GM23338 (cell line): Measurements from ENCODE around the gene COPA. TPM values are rescaled to one million over a fixed set of nuclear protein-coding genes. Genes with fewer than 3 reads are reported as not detected.

ENCODE experiments used
- ATAC-seq: fragments of 200-7000 bp; cut with Tn5 transposase; 3 replicates; pipeline ENCODE4 v1.9.1; 2020
- DNase-seq: peaks from one replicate; pipeline ENCODE4 v3.0.0-alpha.2; 2015; ENCODE audit warnings: low spot score
- H2AFZ ChIP-seq: fragments of 200-600 bp; sonication (generic); 2 replicates; pipeline ENCODE4 v1.8.0; 2016; ENCODE audit warnings: antibody characterized with exemption, mild to moderate bottlenecking, moderate library complexity
- H3F3A ChIP-seq: fragments of 200-600 bp; sonication (generic); replicated peaks from 2 replicates; pipeline ENCODE4 v1.8.0; 2017; ENCODE audit warnings: antibody characterized with exemption, mixed run types, low read depth
- H3K27ac ChIP-seq: fragments of 200-600 bp; sonication (generic); 2 replicates; pipeline ENCODE4 v1.6.1; 2016; ENCODE audit warnings: low read depth
- H3K27me3 ChIP-seq: fragments of 200-600 bp; sonication (generic); 2 replicates; pipeline ENCODE4 v1.8.0; 2016; ENCODE audit warnings: mild to moderate bottlenecking, mixed run types, moderate library complexity; ENCODE audit not compliant: insufficient read depth
- H3K36me3 ChIP-seq: fragments of 200-600 bp; sonication (generic); 2 replicates; pipeline ENCODE4 v1.8.0; 2016; ENCODE audit warnings: mild to moderate bottlenecking; ENCODE audit not compliant: insufficient read depth
- H3K4me1 ChIP-seq: fragments of 200-600 bp; sonication (generic); 2 replicates; pipeline ENCODE4 v1.8.0; 2016; ENCODE audit warnings: mild to moderate bottlenecking, moderate library complexity; ENCODE audit not compliant: insufficient read depth
- H3K4me2 ChIP-seq: fragments of 200-600 bp; sonication (generic); 2 replicates; pipeline ENCODE4 v1.7.1; 2017; ENCODE audit warnings: mixed run types
- H3K4me3 ChIP-seq: fragments of 200-600 bp; sonication (generic); 2 replicates; pipeline ENCODE4 v1.6.1; 2016; ENCODE audit warnings: mixed run types
- H3K79me2 ChIP-seq: fragments of 200-600 bp; sonication (generic); replicated peaks from 2 replicates; pipeline ENCODE4 v1.8.0; 2017; ENCODE audit warnings: mild to moderate bottlenecking; ENCODE audit not compliant: insufficient read depth
- H3K9me2 ChIP-seq: fragments of 200-600 bp; sonication (generic); 2 replicates; pipeline ENCODE4 v1.8.0; 2017; ENCODE audit not compliant: insufficient read depth
- H4K20me1 ChIP-seq: fragments of 200-600 bp; sonication (generic); replicated peaks from 2 replicates; pipeline ENCODE4 v1.8.0; 2017; ENCODE audit warnings: mild to moderate bottlenecking; ENCODE audit not compliant: insufficient read depth
- H3K27ac Mint-ChIP-seq: 2 replicates; pipeline ENCODE4 v1.8.0; 2020; ENCODE audit warnings: inconsistent platforms, mild to moderate bottlenecking, moderate library complexity, mixed read lengths
- H3K27me3 Mint-ChIP-seq: 3 replicates; pipeline ENCODE4 v1.8.0; 2022; ENCODE audit warnings: low read depth, mild to moderate bottlenecking, moderate library complexity, mixed read lengths, inconsistent platforms; ENCODE audit not compliant: insufficient read depth, poor library complexity
- H3K36me3 Mint-ChIP-seq: 3 replicates; pipeline ENCODE4 v1.8.0; 2021; ENCODE audit warnings: low read depth, mild to moderate bottlenecking, inconsistent platforms, moderate library complexity, mixed read lengths
- H3K4me1 Mint-ChIP-seq: 3 replicates; pipeline ENCODE4 v1.8.0; 2020; ENCODE audit warnings: mild to moderate bottlenecking, inconsistent platforms, mixed read lengths
- H3K4me3 Mint-ChIP-seq: 3 replicates; pipeline ENCODE4 v1.8.0; 2021; ENCODE audit warnings: moderate library complexity, mild to moderate bottlenecking, inconsistent platforms, mixed read lengths
- H3K9me3 Mint-ChIP-seq: 3 replicates; pipeline ENCODE4 v1.8.0; 2020; ENCODE audit warnings: moderate library complexity, mild to moderate bottlenecking, inconsistent platforms, mixed read lengths
- CREB1 ChIP-seq: fragments of 250-450 bp; sonication (Bioruptor Pico); IDR thresholded peaks from 2 replicates; pipeline ENCODE4 v1.5.0; 2020; ENCODE audit warnings: low read depth, mild to moderate bottlenecking, moderate library complexity
- CTCF ChIP-seq, 2 experiments: fragments of 200-600 bp in 1 of 2; sonication (generic) in 1 of 2; conservative IDR thresholded peaks; 2 replicates each; pipeline versions ENCODE4 v1.5.1 to v1.6.1; 2016 to 2017; ENCODE audit warnings: antibody characterized with exemption in 2 of 2, low read depth in 2 of 2, mild to moderate bottlenecking in 2 of 2, moderate library complexity in 1 of 2
- ETS1 ChIP-seq: IDR thresholded peaks from 2 replicates; pipeline ENCODE4 v1.6.1; 2016; ENCODE audit warnings: antibody characterized with exemption
- EZH2phosphoT487 ChIP-seq: fragments of 200-600 bp; sonication (generic); IDR thresholded peaks from one replicate; pipeline ENCODE4 v1.8.1; 2018; ENCODE audit warnings: antibody characterized with exemption; ENCODE audit not compliant: unreplicated experiment
- REST ChIP-seq: IDR thresholded peaks from one replicate; pipeline ENCODE4 v1.6.1; 2018; ENCODE audit warnings: antibody characterized with exemption; ENCODE audit not compliant: unreplicated experiment
- ZNF462 ChIP-seq: fragments of 250-450 bp; sonication (Bioruptor Pico); IDR thresholded peaks from 2 replicates; pipeline ENCODE4 v1.5.0; 2020; ENCODE audit warnings: mild to moderate bottlenecking, moderate library complexity
- polyA plus RNA-seq: library from polyadenylated mRNA; unstranded; fragments of >200 nt; fragmentation: Nextera tagmentation; extraction: Ambion mirVana; gene quantifications from 2 replicates; pipeline ENCODE4 v1.2.1, GENCODE V29; 2016
- total RNA-seq: library from RNA; depleted of rRNA; stranded (reverse); fragments of >200 nt; shearing (Covaris generic); gene quantifications from 2 replicates; pipeline ENCODE4 v1.2.3, GENCODE V29; 2014

The COPA gene
- total and polyA plus RNA-seq, 2 experiments from 2014 or later = 58.2 to 87.1 TPM

- TF ChIP-seq ZNF462 (no peak), REST (no peak), CTCF (conservative IDR thresholded peaks at IDR 0.05; ENCODE audit: low read depth in 2 of 2) (no peak)
These were observed 28.7 kb upstream of the COPA start (continued) for GRCh38 chr1:160371756-160372155.

- DNase-seq (no peak), ATAC-seq (no peak)
- Histone ChIP-seq H3K79me2 (no peaks in the 10 kb centered on the region), H3K36me3 (no peaks in the 10 kb centered on the region), H3K27ac (no peak overlapping the region), H4K20me1 (no peaks in the 10 kb centered on the region; the same call in 1 of the 2 replicates), H3K4me1 (peaks cover 31% of the 10 kb centered on the region), H3K9me2 (no peaks in the 10 kb centered on the region), H3K4me3 (no peak overlapping the region), H3K27me3 (no peaks in the 10 kb centered on the region), H2AFZ (peak overlapping the region; percentile 69), H3K4me2 (no peak overlapping the region; the same call in 1 of the 2 replicates), H3F3A (0 out of 2 replicates have a peak, but pooled peaks cover 5% of the 10 kb centered on the region)
- Mint-ChIP-seq H3K27me3 (peaks cover 10% of the 10 kb centered on the region), H3K27ac (peak overlapping the region; percentile 37), H3K9me3 (no peaks in the 10 kb centered on the region), H3K36me3 (no peaks in the 10 kb centered on the region; the same call in 2 of the 3 replicates), H3K4me3 (no peak overlapping the region), H3K4me1 (peaks cover 48% of the 10 kb centered on the region)
- TF ChIP-seq CREB1 (CRISPR knock-in tag) (no peak), ETS1 (no peak), EZH2phosphoT487 (no peak)
These were observed 28.2 kb upstream of the COPA start for GRCh38 chr1:160371346-160371631.
